Measurements from ENCODE around the gene MYO1D.
"Not testable (repeated sequence)": the region's sequence is repeated elsewhere in the genome, so short reads cannot be mapped to it uniquely, and the experiment has no call there.

MYO1D gene

GRCh38 chr17:32855620-32856019 lies 21.3 kb downstream of the MYO1D start:
- no peak for DNase-seq (ENCODE audit: low spot score)

GRCh38 chr17:32854832-32855389 lies 22.0 kb downstream of the MYO1D start:
- DNase-seq (ENCODE audit: low spot score), result no peak

GRCh38 chr17:32854207-32854606 lies 22.7 kb downstream of the MYO1D start:
- no peak for DNase-seq (ENCODE audit: low spot score)

- DNase-seq (ENCODE audit: low spot score), result no peak
These were observed 24.1 kb downstream of the MYO1D start for GRCh38 chr17:32852811-32853210.

GRCh38 chr17:32849879-32850278 lies 27.0 kb downstream of the MYO1D start:
- DNase-seq (ENCODE audit: low spot score), result no peak

GRCh38 chr17:32847977-32848376 lies 28.9 kb downstream of the MYO1D start:
- no peak for DNase-seq (ENCODE audit: low spot score)

- DNase-seq (ENCODE audit: low spot score), result no peak
These were observed 30.8 kb downstream of the MYO1D start for GRCh38 chr17:32846143-32846542.

GRCh38 chr17:32840241-32840640 lies 36.7 kb downstream of the MYO1D start:
- DNase-seq (ENCODE audit: low spot score), result no peak

GRCh38 chr17:32836527-32836926 lies 40.4 kb downstream of the MYO1D start:
- DNase-seq (ENCODE audit: low spot score), result no peak

GRCh38 chr17:32835291-32835761 lies 41.6 kb downstream of the MYO1D start:
- DNase-seq (ENCODE audit: low spot score), result peak; percentile 30

GRCh38 chr17:32834104-32834503 lies 42.8 kb downstream of the MYO1D start:
- DNase-seq (ENCODE audit: low spot score), result no peak

- DNase-seq (ENCODE audit: low spot score), result no peak
These were observed 43.4 kb downstream of the MYO1D start for GRCh38 chr17:32833526-32833925.

- DNase-seq (ENCODE audit: low spot score), result no peak
These were observed 43.8 kb downstream of the MYO1D start for GRCh38 chr17:32833076-32833475.

GRCh38 chr17:32831627-32832243 lies 45.2 kb downstream of the MYO1D start:
- DNase-seq (ENCODE audit: low spot score), result no peak

- no peak for DNase-seq (ENCODE audit: low spot score)
These were observed 45.7 kb downstream of the MYO1D start for GRCh38 chr17:32831223-32831622.

GRCh38 chr17:32828822-32829221 lies 48.1 kb downstream of the MYO1D start:
- DNase-seq (ENCODE audit: low spot score), result no peak

GRCh38 chr17:32827227-32827626 lies 49.7 kb downstream of the MYO1D start:
- DNase-seq (ENCODE audit: low spot score), result no peak

GRCh38 chr17:32826076-32826475 lies 50.8 kb downstream of the MYO1D start:
- DNase-seq (ENCODE audit: low spot score), result no peak

GRCh38 chr17:32824334-32824733 lies 52.6 kb downstream of the MYO1D start:
- DNase-seq (ENCODE audit: low spot score), result no peak

- DNase-seq (ENCODE audit: low spot score), result peak; percentile 23
These were observed 53.9 kb downstream of the MYO1D start for GRCh38 chr17:32822996-32823395.

GRCh38 chr17:32821987-32822934 lies 54.7 kb downstream of the MYO1D start:
- not testable (repeated sequence) for DNase-seq (ENCODE audit: low spot score)

- no peak for DNase-seq (ENCODE audit: low spot score)
These were observed 56.5 kb downstream of the MYO1D start for GRCh38 chr17:32820440-32820839.

GRCh38 chr17:32819787-32820186 lies 57.1 kb downstream of the MYO1D start:
- DNase-seq (ENCODE audit: low spot score), result no peak

All from hematopoietic multipotent progenitor cell treated with erythropoietin and hydrocortisone succinate and interleukin-3 and kit ligand, for 17 days (in vitro differentiated cells).